NCI-H2081 (cell line): Measurements from ENCODE around the gene RPL41.
"Not testable (repeated sequence)": the region's sequence is repeated elsewhere in the genome, so short reads cannot be mapped to it uniquely, and the experiment has no call there.

Experiments
- DNase-seq, 2 experiments: peaks; one replicate each; lab custom pipeline; 2025; lab: John Stamatoyannopoulos, UW

The RPL41 gene

DNA sequence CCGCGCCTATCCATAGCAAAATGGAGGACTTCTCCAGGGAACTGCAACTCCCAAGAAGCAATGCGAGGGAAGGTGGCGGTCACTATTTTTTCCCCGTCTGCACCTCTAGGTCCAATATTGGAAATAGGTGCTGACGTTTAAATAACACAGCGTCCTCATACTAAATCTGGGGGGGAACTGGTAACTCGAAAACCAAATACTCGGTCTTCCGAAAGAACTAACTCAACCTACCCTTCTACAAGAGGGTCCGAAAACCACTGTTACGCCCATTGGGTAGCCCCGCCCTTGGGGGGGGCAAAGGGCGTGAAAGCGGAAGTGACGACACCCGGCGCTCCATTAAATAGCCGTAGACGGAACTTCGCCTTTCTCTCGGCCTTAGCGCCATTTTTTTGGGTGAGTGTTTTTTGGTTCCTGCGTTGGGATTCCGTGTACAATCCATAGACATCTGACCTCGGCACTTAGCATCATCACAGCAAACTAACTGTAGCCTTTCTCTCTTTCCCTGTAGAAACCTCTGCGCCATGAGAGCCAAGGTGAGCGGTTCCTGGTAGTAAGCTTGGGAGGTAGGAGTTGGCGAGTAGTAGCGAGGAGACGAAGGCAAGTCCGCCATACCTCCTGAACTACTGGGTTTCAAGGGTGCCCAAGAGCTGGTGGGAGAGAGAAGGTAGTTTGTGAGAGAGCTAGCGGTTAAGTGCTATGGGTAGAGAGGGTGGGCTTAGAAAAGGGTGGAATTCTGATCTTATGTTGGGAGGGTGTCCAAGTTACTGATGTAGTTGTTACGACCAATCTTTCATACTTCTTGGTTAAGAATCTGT, at the start of gene RPL41:
Gene RPL41 (plus strand): TSS at position 367 of the 815 bp plus-strand sequence.
- DNase-seq = peak; percentile 93 to 95

DNA sequence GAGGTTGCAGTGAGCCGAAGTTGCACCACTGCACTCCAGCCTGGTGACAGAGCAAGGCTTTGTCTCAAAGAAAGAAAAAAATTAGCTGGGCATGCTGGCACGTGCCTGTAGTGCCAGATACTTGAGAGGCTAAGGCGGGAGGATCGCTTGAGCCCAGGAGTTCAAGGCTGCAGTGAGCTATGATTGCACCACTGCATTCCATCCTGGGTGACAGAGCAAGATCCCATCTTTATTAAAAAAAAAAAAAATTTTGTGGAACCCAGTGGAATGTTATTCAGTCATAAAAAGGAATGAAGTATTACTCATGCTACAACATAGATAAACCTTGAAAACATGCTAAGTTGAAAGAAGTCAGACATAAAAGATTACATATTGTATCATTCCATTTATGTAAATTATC, 44.8 kb upstream of the RPL41 start:
- no peak for DNase-seq

DNA sequence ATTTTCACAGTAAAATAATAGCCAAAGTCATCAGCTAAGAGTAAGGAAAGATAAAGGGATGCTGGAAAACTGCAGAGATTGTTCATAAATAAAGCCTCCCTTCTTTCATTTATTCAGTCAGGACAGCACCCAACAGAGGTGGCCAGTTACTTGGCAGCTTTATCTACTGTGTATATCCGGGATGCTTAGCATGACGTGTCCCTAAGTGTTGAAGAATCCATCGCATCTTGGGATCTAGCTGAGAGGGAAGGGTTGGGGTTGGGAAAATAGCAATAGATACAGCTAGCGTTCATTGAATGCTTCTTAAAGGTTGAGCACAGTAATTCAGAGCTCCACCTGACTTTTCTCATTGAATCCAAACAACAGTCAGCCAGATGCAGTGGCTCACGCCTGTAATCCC, 42.0 kb upstream of the RPL41 start:
- no peak for DNase-seq

DNA sequence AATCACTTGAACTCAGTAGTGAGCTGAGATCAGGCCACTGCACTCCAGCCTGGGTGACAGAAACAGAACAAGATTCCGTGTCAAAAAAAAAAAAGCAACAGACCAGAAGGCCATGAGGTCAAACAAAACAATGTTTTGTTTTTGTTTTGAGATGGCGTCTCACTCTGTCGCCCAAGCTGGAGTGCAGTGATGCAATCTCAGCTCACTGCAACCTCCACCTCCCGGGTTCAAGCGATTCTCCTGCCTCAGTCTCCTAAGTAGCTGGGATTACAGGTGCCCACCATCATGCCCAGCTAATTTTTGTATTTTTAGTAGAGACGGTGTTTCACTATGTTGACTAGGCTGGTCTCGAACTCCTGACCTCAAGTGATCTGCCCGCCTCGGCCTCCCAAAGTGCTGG, 38.5 kb upstream of the RPL41 start:
- not testable (repeated sequence) for DNase-seq

DNA sequence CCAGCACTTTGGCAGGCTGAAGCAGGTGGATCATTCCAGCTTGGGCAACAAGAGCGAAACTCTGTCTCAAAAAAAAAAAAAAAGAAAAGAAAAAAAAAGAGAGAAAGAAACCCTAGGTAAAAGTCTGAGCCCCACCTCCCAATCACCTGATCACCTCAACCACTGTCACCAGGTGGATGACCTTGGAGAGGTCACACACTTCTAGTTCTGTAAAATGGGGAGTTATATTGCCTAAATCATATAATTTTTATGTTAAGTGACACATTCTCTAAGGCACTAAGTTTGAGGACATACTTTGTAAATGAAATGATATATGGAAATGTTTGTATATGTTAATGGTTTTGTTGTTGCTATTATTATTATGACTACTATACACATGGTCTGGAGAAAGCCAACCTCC, 38.0 kb upstream of the RPL41 start:
- no peak for DNase-seq

DNA sequence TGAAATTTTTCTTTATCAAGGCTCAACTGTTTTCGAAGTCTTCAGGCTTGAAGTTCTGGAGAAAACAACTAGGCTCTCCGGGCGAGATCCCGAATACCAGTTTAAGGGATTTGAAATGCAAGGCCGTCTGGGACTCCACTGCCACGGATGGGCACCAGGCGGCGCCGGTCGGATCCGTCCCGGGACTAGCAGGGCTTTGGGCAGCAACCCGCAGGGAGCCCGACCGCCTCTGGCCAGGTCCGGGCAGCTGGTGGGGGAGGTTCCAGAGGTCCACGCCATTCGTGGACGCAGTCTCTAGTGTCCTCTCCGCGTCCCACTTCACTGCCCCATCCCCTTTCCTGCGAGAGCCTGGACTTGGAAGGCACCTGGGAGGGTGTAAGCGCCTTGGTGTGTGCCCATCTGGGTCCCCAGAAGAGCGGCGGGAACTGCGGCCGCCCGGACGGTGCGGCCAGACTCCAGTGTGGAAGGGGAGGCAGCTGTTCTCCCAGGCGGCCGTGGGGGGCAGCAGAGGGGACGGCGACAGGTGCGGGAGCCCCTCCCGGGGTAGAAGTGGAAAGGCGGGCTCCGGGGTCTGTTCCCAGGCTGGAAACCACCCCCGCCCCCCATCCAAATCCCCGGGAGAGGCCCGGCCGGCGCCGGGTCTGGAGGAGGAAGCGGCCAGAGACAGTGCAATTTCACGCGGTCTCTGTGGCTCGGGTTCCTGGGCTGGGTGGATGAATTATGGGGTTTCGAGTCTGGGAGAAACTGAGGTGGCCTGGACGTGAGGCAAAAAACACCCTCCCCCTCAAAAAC, 37.3 kb upstream of the RPL41 start:
- peak; percentile 40 to 53 for DNase-seq

DNA sequence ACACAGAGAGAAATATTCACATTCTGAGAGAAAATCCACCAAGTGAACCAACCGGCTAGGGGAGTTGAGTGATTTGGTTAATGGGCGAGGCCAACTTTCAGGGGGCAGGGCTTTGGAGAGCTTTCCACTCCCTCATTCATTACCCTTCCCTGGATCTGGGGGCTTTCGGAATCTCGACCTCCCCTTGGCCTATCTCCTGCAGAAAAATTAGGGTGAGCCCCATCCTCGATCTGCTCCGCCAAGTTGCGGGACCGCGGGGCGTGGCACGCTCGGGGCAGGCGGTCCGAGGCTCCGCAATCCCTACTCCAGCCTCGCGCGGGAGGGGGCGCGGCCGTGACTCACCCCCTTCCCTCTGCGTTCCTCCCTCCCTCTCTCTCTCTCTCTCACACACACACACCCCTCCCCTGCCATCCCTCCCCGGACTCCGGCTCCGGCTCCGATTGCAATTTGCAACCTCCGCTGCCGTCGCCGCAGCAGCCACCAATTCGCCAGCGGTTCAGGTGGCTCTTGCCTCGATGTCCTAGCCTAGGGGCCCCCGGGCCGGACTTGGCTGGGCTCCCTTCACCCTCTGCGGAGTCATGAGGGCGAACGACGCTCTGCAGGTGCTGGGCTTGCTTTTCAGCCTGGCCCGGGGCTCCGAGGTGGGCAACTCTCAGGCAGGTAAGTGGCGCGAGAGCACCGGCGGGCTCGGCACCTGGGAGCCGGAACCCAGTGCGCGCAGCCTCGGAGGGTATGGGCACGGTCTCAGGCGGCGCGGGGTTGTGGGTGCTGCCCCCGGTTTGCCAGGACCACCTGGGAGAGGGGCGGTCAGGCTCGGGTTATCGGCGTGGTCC, 36.5 kb upstream of the RPL41 start, which contains the start of gene ERBB3:
Gene ERBB3 (plus strand): TSS at position 443 of the 833 bp plus-strand sequence. CDS start 136 bp downstream, at position 579.
- peak; percentile 26 to 39 for DNase-seq

DNA sequence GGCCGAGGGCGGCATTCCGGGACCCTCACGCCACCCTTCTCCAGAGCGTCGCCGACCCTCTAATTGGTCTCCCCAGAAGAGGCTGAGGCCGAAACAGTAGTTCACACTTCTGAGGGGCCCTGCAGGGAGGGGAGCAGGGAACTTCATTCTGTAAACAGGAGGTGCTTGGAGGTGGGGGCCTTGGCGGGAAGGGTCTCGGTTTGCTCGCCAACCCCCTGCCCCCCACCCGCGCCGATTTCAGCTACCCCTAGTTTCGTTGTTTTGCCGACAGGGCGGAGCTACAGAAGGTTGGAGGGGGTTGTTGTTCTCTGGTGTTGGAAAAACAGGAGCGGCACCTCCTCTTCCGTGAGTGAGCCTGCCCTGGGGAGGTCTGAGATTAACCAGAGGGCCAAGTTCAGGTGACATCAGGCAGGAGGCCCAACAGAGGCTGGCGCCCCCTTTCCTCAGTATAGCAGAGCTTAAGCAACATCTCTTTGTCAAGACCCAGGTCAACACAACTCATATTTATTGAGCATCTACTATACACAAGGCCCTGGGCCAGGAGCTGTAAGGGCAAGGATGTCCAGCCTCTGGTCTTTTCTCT, 35.8 kb upstream of the RPL41 start:
- no peak for DNase-seq

DNA sequence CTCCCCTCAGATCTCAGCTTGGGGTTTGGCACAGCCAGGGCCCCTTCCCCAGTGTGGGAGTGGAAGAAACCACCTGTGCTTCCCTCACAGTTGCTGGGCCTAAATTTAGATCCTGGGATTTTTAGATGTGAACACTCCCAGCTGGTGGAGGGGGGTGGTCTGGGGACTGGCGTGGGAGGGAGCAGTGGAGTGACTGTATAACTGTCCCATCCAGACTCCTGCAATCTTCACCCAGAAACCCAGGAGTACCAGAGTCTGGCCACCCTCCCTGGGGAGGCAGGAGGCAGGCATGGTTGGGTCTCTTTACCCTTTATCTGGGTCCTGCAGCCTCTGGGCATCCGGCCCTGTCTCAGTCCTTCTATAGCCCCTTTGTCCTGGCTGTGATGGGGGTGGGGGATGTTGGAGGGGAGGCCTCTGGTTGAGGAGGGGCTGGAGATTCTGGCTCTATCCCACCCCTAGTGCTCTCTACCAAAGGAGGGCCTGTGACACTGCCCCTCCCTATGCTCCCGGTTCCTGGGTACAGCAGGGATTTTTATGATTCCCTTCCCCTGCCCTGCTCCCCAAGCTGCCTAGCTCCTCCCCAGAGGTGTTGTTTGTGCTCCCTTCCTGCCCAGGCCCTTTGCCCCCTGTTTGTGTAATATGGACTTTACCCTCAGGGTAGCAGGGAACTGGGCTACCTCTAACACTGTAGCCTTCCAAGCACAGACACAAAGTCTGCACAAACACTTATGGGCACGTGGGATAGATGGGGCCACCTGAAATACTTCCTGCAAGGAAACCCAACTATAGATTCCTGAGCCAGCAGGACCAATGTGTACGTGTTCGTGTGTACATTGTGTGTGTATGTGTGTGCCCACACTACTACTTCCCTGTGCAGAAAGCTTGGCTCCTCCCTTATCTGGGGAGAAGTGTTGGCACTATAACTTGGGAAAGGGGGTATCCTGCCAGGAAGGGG, 34.8 kb upstream of the RPL41 start:
- DNase-seq = no peak

DNA sequence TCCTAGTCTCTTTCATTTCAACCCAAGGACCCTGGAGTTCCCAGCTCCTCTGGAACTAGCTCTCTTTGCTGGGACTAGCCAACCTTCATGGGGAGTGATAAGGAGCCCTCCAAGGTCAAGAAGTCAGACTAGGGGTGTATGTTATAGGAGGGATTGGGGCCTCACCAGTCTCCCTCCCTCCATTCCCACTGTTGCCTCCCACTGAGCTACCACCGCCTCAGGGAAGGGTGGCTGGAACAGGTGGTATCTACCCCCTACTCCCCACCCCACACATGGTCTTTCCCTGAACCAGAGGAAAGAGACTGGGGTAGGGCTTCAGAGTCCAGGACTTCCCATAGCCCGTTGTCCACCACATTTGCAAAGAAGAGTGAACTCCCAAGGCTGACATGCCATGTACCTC, 34.1 kb upstream of the RPL41 start:
- no peak for DNase-seq

DNA sequence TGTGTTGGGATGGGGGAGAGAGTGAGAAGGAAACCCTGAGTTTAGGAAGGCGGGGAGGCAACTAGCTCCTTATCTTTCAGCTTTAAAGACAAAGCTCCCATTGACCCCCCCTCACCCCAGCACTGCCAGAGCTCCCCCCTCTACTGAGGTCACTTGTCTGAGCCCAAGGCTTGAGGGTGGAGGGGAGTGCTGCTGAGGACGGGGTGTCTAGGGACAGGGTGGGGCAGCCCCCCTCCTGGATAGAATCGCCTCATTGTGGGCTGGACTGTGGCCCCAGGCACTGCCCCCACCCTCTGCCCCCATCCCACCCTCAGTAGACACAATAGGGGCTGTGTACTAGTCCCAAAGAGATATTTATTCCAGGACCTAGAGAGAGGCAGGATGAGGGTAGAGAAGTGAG, 33.5 kb upstream of the RPL41 start:
- DNase-seq = no peak

DNA sequence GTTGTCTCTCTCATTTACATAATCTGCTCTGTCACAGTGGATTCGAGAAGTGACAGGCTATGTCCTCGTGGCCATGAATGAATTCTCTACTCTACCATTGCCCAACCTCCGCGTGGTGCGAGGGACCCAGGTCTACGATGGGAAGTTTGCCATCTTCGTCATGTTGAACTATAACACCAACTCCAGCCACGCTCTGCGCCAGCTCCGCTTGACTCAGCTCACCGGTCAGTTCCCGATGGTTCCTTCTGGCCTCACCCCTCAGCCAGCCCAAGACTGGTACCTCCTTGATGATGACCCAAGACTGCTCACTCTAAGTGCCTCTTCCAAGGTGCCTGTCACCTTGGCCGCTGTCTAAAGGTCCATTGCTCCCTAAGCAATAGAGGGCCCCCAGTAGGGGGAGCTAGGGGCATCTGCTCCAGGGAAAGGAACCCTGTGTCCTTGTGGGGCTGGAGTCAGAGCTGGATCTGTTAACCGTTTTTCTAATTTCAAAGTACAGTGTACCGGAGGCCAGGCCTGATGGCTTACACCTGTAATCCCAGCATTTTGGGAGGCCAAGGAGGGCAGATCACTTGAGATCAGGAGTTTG, 31.4 kb upstream of the RPL41 start:
- DNase-seq = no peak

DNA sequence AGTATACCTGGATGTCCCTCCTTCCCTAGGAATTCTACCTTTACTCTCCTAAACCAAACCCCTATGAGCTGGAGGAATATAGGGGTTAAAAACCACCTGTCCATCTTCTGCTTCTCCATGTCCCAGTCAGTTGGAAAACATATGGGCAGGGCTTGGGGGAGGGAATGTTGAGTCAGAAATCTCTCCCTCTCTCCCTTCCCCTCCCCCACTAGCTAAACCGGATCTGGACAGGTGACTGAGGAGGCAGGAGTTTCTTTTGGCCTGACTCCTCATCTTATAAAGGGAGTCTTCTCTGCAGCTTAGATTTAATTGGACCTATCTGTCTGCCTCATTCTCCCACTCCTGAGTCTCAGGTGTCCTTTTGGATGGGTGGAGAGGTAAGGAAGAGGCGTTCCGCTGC, 30.3 kb upstream of the RPL41 start:
- no peak for DNase-seq

DNA sequence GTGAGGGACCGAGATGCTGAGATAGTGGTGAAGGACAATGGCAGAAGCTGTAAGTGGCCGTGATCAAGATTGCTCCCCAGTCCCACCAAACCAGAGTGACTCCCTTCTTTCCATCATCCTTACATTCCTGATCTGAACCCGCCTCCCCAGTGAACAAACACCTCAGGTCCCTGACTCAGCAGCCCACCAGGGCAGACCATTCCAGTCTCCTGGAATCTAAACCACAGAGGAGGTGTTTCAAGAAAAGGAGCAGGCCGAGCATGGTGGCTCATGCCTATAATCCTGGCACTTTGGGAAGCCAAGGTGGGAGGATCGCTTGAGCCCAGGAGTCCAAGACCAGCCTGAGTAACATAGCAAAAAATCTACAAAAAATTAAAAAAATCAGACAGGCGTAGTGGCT, 29.8 kb upstream of the RPL41 start:
- DNase-seq = no peak

DNA sequence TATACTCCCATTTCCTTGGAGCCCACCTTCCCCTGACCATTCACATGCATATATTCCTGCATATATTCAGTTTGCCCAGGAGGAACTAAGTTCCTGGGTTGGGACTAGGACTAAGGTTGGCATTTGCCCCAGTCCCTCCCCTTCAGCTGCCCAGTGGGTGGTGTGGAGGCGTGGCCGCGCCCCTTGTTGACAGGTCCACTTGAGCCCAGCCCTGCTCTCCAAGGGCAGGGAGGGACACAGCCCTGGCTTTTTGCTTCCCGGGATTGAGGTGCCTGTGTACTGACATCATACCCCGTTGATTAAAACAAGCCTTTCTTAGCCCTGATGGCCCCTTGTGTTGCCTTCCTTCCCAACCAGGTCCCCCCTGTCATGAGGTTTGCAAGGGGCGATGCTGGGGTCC, 29.2 kb upstream of the RPL41 start:
- no peak for DNase-seq

DNA sequence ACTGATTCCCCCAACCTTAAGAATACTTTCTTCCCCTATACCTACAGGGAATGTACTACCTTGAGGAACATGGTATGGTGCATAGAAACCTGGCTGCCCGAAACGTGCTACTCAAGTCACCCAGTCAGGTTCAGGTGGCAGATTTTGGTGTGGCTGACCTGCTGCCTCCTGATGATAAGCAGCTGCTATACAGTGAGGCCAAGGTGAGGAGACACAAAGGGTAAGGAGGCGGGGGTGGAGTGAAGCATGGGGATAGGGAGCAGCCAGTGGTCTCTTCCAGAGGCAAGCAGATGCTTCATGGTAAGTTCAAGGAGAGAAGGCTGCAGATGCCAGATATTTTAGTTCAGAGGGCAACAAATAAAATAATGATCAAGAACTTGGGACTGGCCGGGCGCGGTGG, 18.7 kb upstream of the RPL41 start:
- DNase-seq = no peak

DNA sequence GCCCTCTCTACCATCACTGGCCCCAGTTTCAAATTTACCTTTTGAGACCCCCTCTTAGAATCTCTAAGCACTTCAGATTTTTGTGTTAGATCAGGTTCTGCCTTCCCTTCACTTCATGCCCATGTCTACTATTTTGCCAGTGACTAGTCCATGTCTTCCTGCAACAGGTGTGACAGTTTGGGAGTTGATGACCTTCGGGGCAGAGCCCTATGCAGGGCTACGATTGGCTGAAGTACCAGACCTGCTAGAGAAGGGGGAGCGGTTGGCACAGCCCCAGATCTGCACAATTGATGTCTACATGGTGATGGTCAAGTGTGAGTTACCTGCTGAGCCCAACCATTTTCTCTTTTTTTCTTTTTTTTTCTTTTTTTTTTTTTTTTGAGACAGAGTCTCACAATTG, 17.8 kb upstream of the RPL41 start:
- DNase-seq = no peak

DNA sequence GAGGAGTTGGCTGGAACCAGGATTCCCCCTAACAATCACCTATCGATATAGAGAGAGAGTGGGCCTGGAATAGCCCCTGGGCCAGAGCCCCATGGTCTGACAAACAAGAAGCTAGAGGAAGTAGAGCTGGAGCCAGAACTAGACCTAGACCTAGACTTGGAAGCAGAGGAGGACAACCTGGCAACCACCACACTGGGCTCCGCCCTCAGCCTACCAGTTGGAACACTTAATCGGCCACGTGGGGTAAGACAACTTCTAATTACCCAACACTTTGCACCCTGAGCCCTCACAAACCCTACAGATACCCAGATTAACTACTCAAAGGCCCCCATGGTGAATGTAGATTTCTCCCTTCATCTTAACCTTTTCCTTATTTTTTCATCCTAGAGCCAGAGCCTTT, 16.6 kb upstream of the RPL41 start:
- no peak for DNase-seq

DNA sequence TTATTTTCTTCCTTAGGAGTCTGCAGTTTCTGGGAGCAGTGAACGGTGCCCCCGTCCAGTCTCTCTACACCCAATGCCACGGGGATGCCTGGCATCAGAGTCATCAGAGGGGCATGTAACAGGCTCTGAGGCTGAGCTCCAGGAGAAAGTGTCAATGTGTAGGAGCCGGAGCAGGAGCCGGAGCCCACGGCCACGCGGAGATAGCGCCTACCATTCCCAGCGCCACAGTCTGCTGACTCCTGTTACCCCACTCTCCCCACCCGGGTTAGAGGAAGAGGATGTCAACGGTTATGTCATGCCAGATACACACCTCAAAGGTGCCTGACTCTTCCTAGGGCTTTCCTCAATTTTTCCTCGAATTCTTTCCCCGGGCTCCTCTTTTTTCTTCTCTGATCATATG, 15.4 kb upstream of the RPL41 start:
- DNase-seq = no peak

DNA sequence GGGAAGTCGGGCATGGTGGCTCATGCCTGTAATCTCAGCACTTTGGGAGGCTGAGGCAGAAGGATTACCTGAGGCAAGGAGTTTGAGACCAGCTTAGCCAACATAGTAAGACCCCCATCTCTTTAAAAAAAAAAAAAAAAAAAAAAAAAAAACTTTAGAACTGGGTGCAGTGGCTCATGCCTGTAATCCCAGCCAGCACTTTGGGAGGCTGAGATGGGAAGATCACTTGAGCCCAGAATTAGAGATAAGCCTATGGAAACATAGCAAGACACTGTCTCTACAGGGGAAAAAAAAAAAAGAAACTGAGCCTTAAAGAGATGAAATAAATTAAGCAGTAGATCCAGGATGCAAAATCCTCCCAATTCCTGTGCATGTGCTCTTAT, 13.8 kb upstream of the RPL41 start:
- no peak for DNase-seq
